ENCODE results near the gene CYSLTR2. TPM values are rescaled to one million over a fixed set of nuclear protein-coding genes. Genes with fewer than 3 reads are reported as not detected.

Gene CYSLTR2
- polyA plus RNA-seq, 1 donor (not counting 4 experiments of a cell fraction or from before 2014, with no cell fraction given) = not detected

DNA sequence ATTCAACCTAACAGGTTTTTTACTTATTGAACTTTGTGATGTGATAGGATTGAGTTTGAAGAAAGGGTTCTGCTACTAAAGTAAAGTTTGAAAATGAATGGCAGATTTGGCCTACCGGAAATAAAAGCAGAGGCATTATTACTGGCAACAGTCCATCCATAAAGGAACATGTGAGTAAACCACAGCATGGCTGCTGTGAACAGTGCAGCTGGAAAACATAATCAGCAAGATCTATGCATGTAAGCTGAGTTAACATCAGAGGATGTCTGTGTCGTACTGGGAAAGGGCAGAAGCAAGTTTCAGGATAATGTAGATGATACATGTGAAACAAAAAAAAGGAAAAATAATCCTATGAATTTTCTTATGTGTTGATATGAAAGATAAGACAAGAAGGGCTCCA, 87.6 kb downstream of the CYSLTR2 start:
- Histone ChIP-seq H3K4me2 (ENCODE audit: control insufficient read depth, extremely low read depth, insufficient read depth, low read depth, low read length) (no peak overlapping the region), H3K4me3 (ENCODE audit: control insufficient read depth in 2 of 3, extremely low read depth in 1 of 3, insufficient read depth in 2 of 3, low read depth in 1 of 3, low read length in 3 of 3) (no peak overlapping the region), H3K9me3 (ENCODE audit: control insufficient read depth, low read depth, low read length) (no peaks in the 10 kb centered on the region), H3K4me1 (ENCODE audit: control insufficient read depth, extremely low read depth, insufficient read depth, low read length) (no peaks in the 10 kb centered on the region), H2AFZ (ENCODE audit: control insufficient read depth, low read length) (no peak overlapping the region), H3K9ac (ENCODE audit: control insufficient read depth, extremely low read depth, insufficient read depth, low read length) (no peak overlapping the region), H4K20me1 (ENCODE audit: control insufficient read depth, extremely low read depth, insufficient read depth, low read length) (no peaks in the 10 kb centered on the region), H3K27ac (ENCODE audit: control insufficient read depth, insufficient read depth, low read length) (no peak overlapping the region), H3K36me3 (ENCODE audit: control insufficient read depth in 2 of 2, extremely low read depth in 1 of 2, insufficient read depth in 2 of 2, low read length in 2 of 2) (no peaks in the 10 kb centered on the region), H3K27me3 (ENCODE audit: control insufficient read depth, extremely low read depth, insufficient read depth, low read length) (no peaks in the 10 kb centered on the region), H3K9me1 (ENCODE audit: control insufficient read depth, extremely low read depth, insufficient read depth, low read length) (no peaks in the 10 kb centered on the region), H3K79me2 (ENCODE audit: control insufficient read depth, insufficient read depth, low read length) (no peaks in the 10 kb centered on the region)
- no peak for DNase-seq (ENCODE audit: low read depth, low spot score)
- no peak for FAIRE-seq
- dilution Hi-C loops (cut with MboI; ENCODE audit: extremely low pct_ligation_motif_present, low sequenced_read_pairs) = no loop called here
- TF ChIP-seq EZH2 (IDR thresholded peaks at IDR 0.05; ENCODE audit: low read length) = no peak
- TF ChIP-seq, protein P1, sequence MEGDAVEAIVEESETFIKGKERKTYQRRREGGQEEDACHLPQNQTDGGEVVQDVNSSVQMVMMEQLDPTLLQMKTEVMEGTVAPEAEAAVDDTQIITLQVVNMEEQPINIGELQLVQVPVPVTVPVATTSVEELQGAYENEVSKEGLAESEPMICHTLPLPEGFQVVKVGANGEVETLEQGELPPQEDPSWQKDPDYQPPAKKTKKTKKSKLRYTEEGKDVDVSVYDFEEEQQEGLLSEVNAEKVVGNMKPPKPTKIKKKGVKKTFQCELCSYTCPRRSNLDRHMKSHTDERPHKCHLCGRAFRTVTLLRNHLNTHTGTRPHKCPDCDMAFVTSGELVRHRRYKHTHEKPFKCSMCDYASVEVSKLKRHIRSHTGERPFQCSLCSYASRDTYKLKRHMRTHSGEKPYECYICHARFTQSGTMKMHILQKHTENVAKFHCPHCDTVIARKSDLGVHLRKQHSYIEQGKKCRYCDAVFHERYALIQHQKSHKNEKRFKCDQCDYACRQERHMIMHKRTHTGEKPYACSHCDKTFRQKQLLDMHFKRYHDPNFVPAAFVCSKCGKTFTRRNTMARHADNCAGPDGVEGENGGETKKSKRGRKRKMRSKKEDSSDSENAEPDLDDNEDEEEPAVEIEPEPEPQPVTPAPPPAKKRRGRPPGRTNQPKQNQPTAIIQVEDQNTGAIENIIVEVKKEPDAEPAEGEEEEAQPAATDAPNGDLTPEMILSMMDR (optimal IDR thresholded peaks at IDR 0.05 in 1 of 3, IDR thresholded peaks at IDR 0.05 in 1 of 3, conservative IDR thresholded peaks at IDR 0.05 in 1 of 3; ENCODE audit: extremely low read depth in 1 of 3, insufficient read depth in 2 of 3, low read length in 3 of 3) = no peak

DNA sequence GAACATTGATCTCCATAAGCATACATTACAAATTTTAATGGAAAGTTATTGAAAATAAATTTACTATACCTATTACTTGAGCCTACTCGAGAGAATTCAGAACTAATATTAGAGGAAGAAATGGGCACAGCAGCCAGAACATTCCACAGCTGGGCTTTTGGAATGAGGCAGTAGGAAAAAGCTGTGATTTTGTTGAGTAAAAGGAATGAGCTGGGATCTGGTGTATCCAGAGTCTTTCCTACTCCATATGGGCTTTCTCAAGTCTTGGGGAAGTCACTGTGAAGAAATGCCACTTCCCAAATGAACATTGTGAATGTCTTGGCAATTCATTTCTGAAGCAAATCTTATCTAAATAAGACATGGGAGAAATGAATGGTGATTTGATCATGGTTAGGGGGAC, 93.1 kb downstream of the CYSLTR2 start:
- H3K27ac ChIP-seq (ENCODE audit: control insufficient read depth, insufficient read depth, low read length) = no peak overlapping the region
- H3K9me1 ChIP-seq (ENCODE audit: control insufficient read depth, extremely low read depth, insufficient read depth, low read length) = no peaks in the 10 kb centered on the region
- H3K4me2 ChIP-seq (ENCODE audit: control insufficient read depth, extremely low read depth, insufficient read depth, low read depth, low read length) = no peak overlapping the region
- TF ChIP-seq EZH2 (IDR thresholded peaks at IDR 0.05; ENCODE audit: low read length) = no peak
- TF ChIP-seq, protein P1 (optimal IDR thresholded peaks at IDR 0.05 in 1 of 3, IDR thresholded peaks at IDR 0.05 in 1 of 3, conservative IDR thresholded peaks at IDR 0.05 in 1 of 3; ENCODE audit: extremely low read depth in 1 of 3, insufficient read depth in 2 of 3, low read length in 3 of 3) = no peak
- H3K36me3 ChIP-seq (ENCODE audit: control insufficient read depth in 2 of 2, extremely low read depth in 1 of 2, insufficient read depth in 2 of 2, low read length in 2 of 2) = no peaks in the 10 kb centered on the region
- no peak for DNase-seq (ENCODE audit: low read depth, low spot score)
- H3K9ac ChIP-seq (ENCODE audit: control insufficient read depth, extremely low read depth, insufficient read depth, low read length) = no peak overlapping the region
- H4K20me1 ChIP-seq (ENCODE audit: control insufficient read depth, extremely low read depth, insufficient read depth, low read length) = no peaks in the 10 kb centered on the region
- no peaks in the 10 kb centered on the region for H3K79me2 ChIP-seq (ENCODE audit: control insufficient read depth, insufficient read depth, low read length)
- H3K4me1 ChIP-seq (ENCODE audit: control insufficient read depth, extremely low read depth, insufficient read depth, low read length) = peaks cover 20% of the 10 kb centered on the region
- no peaks in the 10 kb centered on the region for H3K9me3 ChIP-seq (ENCODE audit: control insufficient read depth, low read depth, low read length)
- FAIRE-seq = no peak
- H2AFZ ChIP-seq (ENCODE audit: control insufficient read depth, low read length) = no peak overlapping the region
- dilution Hi-C loops (cut with MboI; ENCODE audit: extremely low pct_ligation_motif_present, low sequenced_read_pairs) = no loop called here
- H3K4me3 ChIP-seq (ENCODE audit: control insufficient read depth in 2 of 3, extremely low read depth in 1 of 3, insufficient read depth in 2 of 3, low read depth in 1 of 3, low read length in 3 of 3) = no peak overlapping the region
- H3K27me3 ChIP-seq (ENCODE audit: control insufficient read depth, extremely low read depth, insufficient read depth, low read length) = no peaks in the 10 kb centered on the region
